ENCODE measurements around the gene MAPK6.
"Not testable (repeated sequence)": the region's sequence is repeated elsewhere in the genome, so short reads cannot be mapped to it uniquely, and the experiment has no call there.

The MAPK6 gene

DNA sequence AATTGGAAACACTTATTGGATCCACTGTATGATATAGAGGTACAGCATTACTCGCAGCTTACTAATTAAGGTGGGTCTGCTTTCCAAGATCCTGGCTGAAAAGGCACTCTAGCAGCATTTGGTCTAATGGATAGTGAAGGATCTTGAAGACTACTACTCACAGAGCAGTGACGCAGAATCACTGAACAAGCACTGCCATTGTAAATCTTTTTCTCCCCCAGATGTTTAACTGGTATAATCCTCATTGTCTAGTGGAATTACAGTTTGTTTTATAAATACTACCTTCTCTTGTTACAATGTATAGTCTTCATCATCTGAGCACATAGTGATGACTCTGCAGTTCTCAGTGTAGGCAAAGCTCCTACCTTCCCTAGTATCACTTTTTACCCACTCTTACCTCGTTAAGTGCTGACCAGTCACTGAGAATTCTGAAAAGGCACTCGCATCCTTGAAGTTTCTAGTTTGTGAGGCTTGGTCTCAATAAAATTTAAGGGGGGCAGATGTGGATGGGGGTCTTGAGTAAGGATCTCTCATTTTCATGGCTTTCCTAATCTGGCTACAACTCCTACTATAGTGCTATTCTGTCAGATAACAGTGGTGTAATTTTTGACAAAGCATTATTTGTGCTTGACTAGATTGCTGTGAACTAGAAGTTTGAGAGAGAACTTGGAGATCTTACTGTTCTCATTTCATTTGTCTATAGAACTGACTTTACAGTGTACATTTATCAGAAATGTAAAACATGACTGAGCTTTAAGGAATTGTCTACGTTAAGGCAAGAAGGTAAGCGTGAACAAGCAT is 23.2 kb downstream of the MAPK6 start:
- no peak overlapping the region for H3K4me3 ChIP-seq (ENCODE audit: low read depth, low read length)

DNA sequence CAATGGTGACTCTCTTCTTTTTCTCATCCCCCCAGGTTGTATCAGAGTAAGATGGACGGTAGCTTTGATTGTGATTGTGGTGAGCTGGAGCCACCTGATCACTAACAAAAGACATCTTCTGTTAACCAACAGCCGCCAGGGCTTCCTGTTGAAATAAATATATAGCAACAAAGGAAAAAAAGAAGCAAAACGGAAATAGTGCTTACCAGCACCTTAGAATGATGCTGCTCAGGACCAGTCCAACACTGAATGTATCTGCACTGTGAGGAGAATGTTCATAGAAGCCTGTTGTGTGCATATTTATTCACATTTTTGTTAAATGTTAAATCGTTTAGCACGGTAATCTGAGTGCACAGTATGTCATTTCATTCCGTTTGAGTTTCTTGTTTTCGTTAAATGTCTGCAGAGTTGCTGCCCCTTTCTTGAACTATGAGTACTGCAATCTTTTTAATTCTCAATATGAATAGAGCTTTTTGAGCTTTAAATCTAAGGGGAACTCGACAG is 26.8 kb downstream of the MAPK6 start:
- H3K4me3 ChIP-seq (ENCODE audit: low read depth, low read length): not testable (repeated sequence)

DNA sequence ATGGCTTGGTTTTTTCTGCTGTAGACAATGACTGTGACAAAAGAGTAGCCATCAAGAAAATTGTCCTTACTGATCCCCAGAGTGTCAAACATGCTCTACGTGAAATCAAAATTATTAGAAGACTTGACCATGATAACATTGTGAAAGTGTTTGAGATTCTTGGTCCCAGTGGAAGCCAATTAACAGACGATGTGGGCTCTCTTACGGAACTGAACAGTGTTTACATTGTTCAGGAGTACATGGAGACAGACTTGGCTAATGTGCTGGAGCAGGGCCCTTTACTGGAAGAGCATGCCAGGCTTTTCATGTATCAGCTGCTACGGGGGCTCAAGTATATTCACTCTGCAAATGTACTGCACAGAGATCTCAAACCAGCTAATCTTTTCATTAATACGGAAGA is 27.5 kb downstream of the MAPK6 start:
- H3K4me3 ChIP-seq (ENCODE audit: low read depth, low read length): not testable (repeated sequence)

DNA sequence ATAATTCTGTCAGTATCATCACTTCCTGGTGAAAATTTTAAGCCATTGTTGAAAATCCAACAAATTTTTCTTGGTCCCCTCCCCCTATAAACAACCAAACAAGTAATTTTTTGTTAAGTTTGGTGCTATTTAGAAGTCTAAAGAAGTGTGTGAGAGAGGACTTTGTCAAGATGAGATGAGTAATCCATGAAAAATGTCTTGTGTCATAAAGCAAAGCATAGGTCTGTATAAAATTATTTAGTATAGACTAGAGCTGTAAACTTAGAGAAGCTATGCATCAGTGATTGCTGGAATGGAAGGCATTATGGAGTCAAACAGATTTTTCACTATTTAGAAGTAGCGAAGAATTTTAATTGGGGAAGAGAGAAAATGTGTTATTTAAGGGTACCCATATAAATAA is 31.4 kb downstream of the MAPK6 start:
- no peak overlapping the region for H3K4me3 ChIP-seq (ENCODE audit: low read depth, low read length)

DNA sequence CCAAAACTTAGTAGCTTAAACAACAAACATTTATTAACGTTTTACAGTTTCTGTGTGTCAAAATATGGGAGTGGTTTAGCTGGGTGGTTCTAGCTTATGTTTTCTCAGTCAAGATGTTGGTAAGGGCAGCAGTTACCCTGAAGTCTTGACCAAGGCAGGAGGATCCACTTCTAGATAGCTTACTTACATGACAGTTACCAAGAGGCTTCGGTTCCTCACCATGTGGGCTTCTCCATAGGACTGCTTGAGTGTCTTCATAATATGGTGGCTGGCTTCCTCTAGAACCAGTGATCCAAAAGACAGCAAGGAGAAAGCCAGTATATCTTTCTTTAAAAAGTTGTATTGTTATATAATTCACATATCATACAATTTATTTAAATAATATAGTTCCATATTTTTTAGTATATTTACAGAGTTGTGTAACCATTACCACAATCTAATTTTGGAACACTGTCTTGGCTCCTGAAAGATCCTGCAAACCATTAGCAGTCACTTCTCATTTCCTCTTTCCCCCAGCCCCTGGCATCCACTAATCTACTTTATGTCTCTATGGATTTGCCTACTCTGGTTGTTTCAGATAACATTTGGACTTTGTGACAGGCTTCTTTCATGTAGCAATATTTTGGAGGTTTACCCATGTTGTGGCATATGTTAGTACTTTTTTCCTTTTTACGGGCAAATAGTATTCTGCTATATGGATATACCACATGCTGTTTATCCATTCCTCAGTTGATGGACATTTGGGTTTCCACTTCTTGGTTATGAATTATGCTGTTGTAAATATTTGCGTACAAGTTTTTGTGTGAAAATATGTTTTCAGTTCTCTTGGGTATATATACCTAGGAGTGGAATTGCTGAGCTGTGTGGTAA is 33.3 kb downstream of the MAPK6 start:
- H3K4me3 ChIP-seq (ENCODE audit: low read depth, low read length): no peak overlapping the region

DNA sequence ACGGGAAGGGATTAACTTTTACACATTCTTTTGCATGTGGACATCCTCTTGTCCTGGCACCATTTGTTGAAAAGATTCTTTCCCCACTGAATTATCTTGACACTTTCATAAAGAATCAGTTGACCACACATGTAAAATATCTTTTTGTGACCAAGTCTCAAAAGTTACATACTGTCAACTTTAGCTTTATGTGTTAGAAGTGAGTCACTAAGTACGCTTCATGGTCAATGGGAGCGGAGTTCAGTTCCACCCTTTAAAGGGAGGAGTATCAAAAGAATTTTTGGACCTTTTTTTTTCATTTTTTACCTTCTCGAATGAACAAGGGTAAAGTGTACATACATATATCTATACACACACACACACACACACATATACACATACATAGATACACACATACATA is 35.4 kb downstream of the MAPK6 start:
- no peak overlapping the region for H3K4me3 ChIP-seq (ENCODE audit: low read depth, low read length)

DNA sequence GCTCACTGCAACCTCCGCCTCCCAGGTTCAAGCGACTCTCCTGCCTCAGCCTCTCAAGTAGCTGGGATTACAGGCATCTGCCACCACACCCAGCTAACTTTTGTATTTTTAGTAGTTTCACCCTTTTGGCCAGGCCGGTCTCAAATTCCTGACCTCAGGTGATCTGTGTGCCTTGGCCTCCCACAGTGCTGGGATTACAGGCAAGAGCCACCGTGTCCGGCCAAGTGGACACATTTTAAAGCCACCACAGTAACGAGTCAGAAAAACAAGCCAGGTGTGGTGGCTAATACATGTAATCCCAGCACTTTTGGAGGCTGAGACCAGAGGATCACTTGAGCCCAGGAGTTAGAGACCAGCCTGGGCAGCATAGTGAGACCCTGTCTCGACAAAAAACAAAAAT is 35.8 kb downstream of the MAPK6 start:
- not testable (repeated sequence) for H3K4me3 ChIP-seq (ENCODE audit: low read depth, low read length)

DNA sequence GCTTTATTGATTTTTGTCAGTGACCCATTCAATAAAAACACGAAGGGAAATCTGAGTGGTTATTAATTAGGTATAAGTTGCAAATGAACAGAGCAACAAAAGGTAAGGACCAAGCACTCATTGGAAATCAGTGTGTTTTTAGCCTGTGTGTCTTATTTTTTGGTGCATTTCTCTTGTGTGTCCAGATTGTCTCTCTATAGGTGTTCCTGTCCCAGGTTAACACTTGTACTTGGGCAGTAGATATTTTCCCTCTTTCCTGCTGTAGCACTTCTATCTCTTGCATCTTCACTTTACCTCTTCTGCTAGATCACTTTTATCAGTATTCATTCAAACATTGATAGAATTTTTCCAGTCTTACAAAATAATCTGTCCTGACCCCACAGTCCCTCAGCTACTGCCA is 37.0 kb downstream of the MAPK6 start:
- H3K4me3 ChIP-seq (ENCODE audit: low read depth, low read length): no peak overlapping the region

DNA sequence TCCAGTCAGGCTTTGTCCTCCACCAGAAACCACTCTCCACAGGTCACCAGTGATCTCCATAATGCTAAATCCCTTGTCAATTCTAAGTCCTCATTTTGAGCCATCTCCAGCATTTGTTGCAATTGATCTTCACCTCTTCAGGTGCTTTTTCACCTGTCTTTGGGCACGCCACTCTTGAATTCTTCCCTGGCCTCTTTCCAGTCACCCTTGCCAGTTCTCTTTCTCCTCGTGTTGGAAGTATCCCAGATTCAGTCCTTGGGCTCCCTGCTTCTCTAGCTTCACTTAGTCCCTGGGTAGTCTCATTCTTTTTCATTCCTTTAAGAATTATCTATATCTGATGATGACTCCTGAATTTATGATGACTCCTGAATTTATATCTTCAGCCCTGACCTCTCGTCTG is 37.5 kb downstream of the MAPK6 start:
- no peak overlapping the region for H3K4me3 ChIP-seq (ENCODE audit: low read depth, low read length)

DNA sequence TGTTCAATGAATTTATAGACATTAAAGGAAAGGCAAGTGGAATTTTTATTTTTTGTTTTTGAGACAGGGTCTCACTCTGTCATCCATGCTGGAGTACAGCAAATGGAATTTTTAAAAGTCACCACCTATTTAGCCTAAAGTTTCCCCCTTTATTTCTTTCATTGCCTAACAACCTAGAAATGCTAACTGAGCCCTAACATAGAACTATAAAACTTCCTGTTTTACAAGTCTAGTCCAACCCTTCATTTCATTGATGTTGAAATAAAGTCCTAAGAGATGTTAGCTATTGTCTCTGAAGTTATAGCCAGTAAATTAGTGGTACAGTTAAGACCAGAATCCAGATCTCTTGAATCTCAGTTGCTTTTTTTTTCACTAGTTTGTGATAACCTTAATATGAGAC is 39.0 kb downstream of the MAPK6 start:
- no peak overlapping the region for H3K4me3 ChIP-seq (ENCODE audit: low read depth, low read length)

DNA sequence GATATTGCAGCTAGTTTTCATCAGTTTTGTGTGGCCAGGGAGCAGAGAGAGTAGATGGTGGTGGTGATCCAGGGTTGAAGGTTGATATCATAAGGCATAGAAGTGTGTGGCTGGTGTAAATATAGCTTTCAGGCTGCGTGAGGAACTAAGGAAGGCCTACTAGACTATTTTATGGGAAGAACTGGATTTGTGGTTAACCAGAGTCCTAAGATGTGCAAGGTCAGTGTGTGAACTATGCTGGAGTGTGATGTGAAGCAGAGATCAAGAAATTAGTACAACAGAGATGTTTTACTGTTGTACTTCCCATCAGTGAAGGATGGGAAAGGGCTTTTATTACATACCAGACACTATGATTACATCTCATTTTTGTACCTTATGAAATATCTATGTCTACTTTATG is 41.5 kb downstream of the MAPK6 start:
- no peak overlapping the region for H3K4me3 ChIP-seq (ENCODE audit: low read depth, low read length)

DNA sequence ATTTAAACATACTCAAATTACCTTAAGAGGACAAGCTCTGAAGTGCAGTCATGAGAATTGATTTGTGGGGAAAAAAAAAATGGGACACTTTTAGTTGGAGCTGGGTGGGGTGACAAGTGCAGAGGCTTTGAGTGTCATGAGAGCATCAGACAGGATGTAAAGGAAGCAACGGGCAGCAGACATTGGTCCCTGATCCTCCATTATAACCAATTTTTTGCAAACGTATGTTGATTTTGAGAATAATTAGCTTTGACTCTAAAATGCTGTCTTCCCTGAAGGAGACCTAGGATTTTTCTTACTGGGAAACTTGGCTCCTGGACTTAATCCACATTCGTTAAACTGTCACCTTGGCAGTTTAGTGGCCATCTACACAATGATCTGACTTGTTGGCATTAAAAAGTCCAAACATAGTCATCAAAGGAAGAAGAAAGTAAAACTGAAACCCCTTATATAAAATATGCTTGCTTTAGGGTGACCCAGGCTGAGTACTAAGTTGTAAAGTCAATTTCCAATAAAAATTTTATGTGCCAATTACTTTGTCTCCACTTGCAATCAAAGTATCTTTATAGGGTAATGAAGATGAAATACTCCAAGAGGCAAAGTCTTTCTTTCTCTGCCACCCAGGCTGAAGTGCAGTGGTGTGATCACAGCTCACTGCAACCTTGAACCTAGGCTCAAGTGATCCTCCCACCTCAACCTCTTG is 48.0 kb downstream of the MAPK6 start:
- H3K4me3 ChIP-seq (ENCODE audit: low read depth, low read length): no peak overlapping the region

DNA sequence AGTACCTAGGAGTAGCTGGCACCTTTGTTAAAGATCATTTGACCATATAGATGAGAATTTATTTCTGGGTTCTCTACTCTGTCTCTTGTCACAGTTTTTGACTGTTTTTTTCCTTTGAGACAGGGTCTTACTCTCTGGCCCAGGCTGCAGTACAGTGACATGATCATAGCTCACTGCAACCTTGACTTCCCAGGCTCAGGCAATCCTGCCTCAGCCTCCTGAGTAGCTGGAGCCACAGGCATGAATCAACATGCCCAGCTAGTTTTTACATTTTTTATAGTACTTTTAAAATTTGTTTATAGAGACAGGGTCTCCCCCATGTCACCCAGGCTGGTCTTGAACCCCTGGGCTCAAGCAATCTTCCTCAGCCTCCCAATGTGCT is 48.5 kb downstream of the MAPK6 start:
- no peak overlapping the region for H3K4me3 ChIP-seq (ENCODE audit: low read depth, low read length)

DNA sequence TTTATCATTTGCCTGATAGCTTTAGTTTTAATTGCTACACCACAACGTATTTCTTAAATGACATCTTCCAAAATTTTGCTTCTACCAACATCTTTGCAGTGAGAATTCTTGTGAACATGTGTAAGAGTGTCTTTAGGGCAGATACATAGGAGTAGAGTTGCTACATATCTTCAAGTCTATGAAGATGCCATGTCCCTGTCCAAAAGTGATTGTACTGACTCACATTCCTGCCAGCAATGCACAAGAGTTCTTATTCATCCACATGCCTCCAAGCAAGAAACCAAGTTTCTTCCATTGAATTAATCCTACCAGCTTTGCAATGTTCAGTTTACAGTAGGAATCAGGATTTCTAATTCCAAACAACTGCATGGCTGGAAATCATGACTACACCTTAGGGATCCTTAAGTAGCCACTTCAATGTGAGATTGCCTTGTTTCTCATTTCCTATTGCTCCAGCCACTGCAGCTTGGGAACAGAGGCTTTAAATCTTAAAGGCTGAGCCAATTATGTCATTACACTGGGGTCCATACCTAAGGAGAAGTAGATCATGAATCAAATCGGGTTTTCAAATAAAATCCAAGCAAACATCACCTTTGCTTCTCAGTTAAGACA is 49.1 kb downstream of the MAPK6 start:
- H3K4me3 ChIP-seq (ENCODE audit: low read depth, low read length): no peak overlapping the region

DNA sequence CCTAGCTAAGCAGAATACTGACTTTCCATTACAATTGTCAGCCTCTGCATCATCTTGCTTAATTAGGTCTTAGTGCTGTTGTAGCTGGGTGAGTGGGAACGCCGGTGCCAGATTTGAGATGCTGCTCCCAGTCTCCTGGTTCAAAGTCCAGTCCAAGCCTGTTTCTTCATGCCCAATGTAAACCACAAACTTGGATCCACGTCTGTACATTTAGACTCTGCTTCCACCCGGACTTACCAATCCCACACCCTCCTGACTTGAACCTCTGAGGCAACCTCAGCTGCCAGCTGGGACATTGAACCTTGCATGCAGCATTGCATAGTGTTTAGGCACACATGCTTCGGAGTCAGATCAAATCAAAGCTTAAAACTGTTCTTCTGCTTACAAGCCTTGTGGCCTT is 50.5 kb downstream of the MAPK6 start:
- H3K4me3 ChIP-seq (ENCODE audit: low read depth, low read length): no peak overlapping the region

DNA sequence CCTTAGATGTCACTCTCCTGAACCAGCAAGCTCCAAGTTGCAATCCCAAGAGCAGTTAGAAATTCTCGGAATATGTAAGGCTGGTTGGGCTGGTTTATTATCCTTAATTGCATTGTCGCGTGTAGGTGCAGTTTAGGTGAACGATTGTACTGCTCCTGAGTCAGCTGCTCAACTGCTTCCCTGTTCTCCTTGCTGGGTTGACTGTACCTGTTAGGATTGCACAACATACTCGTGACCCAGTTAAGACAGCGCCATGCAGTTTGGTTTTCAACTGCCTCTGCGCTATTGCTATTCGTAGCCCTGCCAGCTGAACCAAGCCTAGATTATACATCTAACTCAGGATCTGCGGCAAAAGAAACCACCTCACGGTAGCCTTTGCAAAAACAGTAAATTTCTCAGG is 52.6 kb downstream of the MAPK6 start:
- no peak overlapping the region for H3K4me3 ChIP-seq (ENCODE audit: low read depth, low read length)

DNA sequence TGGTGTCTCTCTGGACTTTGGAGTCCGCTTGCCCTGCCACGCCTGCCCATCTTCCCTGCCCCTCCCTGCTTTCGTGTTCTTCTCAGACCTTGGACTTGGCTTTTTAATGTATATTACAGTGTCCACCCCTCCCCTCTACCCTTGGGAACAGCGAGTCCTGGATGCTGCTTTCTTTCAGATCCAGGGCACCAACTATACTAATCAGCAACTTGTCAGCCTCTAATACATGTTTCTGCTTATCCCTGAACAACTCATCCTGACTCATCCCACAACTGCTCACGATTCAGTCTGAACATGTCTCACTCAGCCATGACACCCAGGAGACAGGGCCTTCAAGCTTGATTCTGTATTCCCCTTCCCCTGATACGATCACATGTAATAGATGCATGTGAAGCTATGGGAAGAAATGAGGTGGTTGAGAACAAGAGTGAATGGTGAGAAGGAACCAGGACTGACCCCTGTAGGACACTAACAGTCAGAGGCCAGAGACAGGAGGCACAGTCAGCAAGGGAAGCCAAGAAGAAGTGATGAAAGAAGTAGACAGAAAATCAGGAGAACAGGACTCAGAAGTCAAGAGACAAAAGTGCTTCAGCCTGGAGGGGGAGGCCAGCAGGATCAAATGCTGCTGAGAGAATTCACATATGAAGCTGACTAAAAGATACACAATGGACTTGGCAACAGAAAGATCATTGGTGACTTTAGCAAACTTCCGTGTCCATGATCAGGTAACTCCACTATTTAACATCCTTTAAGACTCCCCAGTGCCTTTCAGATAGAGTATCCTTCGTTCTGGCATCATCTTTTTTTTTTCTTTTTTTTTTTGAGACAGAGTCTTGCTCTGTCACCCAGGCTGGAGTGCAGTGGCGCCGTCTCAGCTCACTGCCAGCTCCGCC is 58.1 kb downstream of the MAPK6 start:
- H3K4me3 ChIP-seq (ENCODE audit: low read depth, low read length): no peak overlapping the region

DNA sequence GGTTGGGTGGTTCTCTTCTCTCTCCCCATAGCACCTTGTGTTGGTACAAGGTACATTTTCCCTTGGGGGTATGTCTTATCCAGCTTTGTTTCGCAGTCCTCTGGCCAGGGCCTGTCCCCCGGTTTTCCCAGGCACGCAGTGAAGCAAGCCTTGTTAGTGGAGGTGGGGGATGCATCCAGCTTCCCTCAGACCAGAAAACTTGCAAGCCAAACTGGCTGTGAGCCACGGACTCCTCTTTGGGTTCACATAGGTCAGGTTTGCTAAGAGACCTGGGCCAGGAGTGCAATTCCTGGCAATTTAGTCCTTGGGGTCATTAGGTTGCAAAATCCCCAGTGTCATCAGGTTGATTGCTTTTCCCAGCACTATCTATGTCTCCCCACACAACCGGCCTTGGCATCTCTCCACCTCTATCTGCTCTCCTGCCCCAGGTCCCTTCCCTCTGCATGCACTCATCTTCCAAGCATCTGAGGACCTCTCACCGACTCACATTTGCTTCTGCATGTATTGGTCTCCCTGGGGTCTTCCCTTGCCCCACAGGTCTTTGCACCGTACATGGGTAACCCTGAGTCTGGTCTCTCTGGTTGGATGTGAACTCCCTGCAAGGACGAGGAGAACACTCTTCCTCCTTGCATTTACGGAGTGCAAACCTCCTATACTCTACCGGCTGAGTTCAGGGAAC is 59.3 kb downstream of the MAPK6 start:
- no peak overlapping the region for H3K4me3 ChIP-seq (ENCODE audit: low read depth, low read length)

DNA sequence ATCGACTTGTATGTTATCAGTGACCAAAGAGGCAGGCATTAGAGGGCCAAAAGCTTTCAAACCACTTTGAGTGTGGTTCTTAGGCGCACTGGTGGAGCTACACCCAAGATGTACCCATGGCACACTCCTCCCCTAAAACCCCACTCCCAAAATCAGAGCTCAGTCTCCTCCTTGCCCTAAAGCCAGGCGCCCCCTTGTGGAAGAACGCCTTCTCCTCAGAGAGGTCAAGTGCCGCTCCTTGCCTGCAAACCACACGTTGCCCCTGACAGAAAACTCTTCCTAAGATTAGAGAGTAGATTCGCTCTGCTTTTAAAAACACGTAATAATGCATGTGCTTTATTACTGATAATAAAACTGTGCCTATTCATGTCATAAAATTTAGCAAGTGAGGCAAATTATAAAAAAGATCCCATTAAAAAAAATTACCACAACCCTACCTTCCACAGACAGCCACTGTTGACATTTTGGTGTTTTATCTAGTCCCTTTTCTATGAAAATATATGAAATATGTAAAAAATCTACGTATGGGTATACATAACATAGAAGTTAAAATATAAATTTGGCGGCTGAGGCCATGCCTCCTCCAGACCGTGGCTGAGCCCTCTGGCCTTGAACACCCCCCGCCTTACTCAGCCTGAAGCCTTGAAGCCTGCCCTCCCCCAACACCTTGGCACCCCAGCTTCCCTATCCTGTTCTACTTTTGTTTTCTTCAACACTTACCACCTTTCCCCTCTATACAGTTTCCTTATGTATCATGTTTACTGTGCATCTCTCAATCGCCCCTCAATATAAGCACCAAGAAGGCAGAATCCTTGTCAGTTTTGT is 60.1 kb downstream of the MAPK6 start:
- H3K4me3 ChIP-seq (ENCODE audit: low read depth, low read length): no peak overlapping the region

All from iPS-11a (cell line).